HepG2 (cell line): Measurements from ENCODE around the gene SLC27A1. TPM values are rescaled to one million over a fixed set of nuclear protein-coding genes. Genes with fewer than 3 reads are reported as not detected.

Experiments
- ATAC-seq: fragments of 200-7000 bp; cut with Tn5 transposase; 3 replicates; pipeline ENCODE4 v1.9.1; 2020; ENCODE audit warnings: mild to moderate bottlenecking, moderate library complexity
- BruUV-seq: library from RNA; stranded (reverse); fragments of 400-500 nt; replicated peaks from 2 replicates; lab custom pipeline; 2021; lab: Mats Ljungman, UMichigan
- CTCF ChIA-PET: fragments of 300-600 bp; formaldehyde crosslinking; extraction: SDS; loops from one replicate; lab custom pipeline; 2021; ENCODE audit warnings: low total read pairs, inconsistent platforms, low intra/inter-chr PET ratio; lab: Yijun Ruan, JAX
- POLR2A ChIA-PET: fragments of 350-600 bp; sonication (Branson Sonifier 250); formaldehyde crosslinking; loops from one replicate; lab custom pipeline; 2020; ENCODE audit warnings: antibody characterized with exemption, inconsistent platforms; lab: Yijun Ruan, JAX
- DNase-seq: peaks from one replicate; pipeline ENCODE4 v3.0.0-alpha.2; 2015; ENCODE audit warnings: low spot score
- FAIRE-seq: peaks from 3 replicates; lab custom pipeline; 2011; peaks lifted over from hg19 to GRCh38; lab: Jason Lieb, UNC
- H2AFZ ChIP-seq: one replicate; pipeline ENCODE4 v1.6.1; 2011; ENCODE audit warnings: low read length, inconsistent platforms
- H3K27ac ChIP-seq: fragments of 300-600 bp; 3 replicates; pipeline ENCODE4 v1.8.0; 2011; ENCODE audit warnings: mixed run types, mild to moderate bottlenecking, mixed read lengths, low read length, inconsistent platforms; ENCODE audit not compliant: insufficient read depth; ENCODE audit errors: extremely low read length
- H3K27me3 ChIP-seq, 2 experiments: fragments of 200-600 bp in 1 of 2; 2 replicates in 1 of 2; 3 replicates in 1 of 2; pipeline versions ENCODE4 v1.6.0 to v1.8.0; 2011; ENCODE audit warnings: low read length in 2 of 2, mild to moderate bottlenecking in 2 of 2, moderate library complexity in 2 of 2, inconsistent platforms in 1 of 2; ENCODE audit not compliant: insufficient read depth in 2 of 2, control insufficient read depth in 1 of 2
- H3K36me3 ChIP-seq, 2 experiments: fragments of 200-600 bp in 1 of 2; replicated peaks in 1 of 2; 2 replicates in 1 of 2; 3 replicates in 1 of 2; pipeline versions ENCODE4 v1.5.1 to v1.8.0; 2011; ENCODE audit warnings: low read length in 2 of 2, inconsistent platforms in 1 of 2; ENCODE audit not compliant: insufficient read depth in 2 of 2, control insufficient read depth in 1 of 2
- H3K4me1 ChIP-seq: 2 replicates; pipeline ENCODE4 v1.5.1; 2012; ENCODE audit warnings: low read length, inconsistent platforms; ENCODE audit not compliant: insufficient read depth
- H3K4me2 ChIP-seq: 2 replicates; pipeline ENCODE4 v1.6.0; 2011; ENCODE audit warnings: low read depth, low read length, inconsistent platforms
- H3K4me3 ChIP-seq, 3 experiments: fragments of 200-600 bp in 1 of 3; sonication (generic), shearing (Covaris generic) in 1 of 3; replicated peaks in 1 of 3; 2 replicates each; pipeline ENCODE4 v1.5.1; 2011 to 2016; ENCODE audit warnings: low read length in 3 of 3, inconsistent platforms in 2 of 3, low read depth in 2 of 3, mild to moderate bottlenecking in 2 of 3, control low read depth in 1 of 3, mixed read lengths in 1 of 3; ENCODE audit not compliant: insufficient read depth in 1 of 3
- H3K79me2 ChIP-seq: one replicate; pipeline ENCODE4 v1.6.1; 2011; ENCODE audit warnings: low read length, inconsistent platforms; ENCODE audit not compliant: insufficient read depth
- H3K9ac ChIP-seq: 2 replicates; pipeline ENCODE4 v1.6.0; 2011; ENCODE audit warnings: mild to moderate bottlenecking, low read depth, low read length, inconsistent platforms; ENCODE audit not compliant: insufficient read depth
- H3K9me3 ChIP-seq: 2 replicates; pipeline ENCODE4 v1.5.1; 2012; ENCODE audit warnings: mild to moderate bottlenecking, low read length
- H4K20me1 ChIP-seq: 2 replicates; pipeline ENCODE4 v1.6.0; 2011; ENCODE audit warnings: inconsistent platforms, mild to moderate bottlenecking, low read length, moderate library complexity; ENCODE audit not compliant: insufficient read depth
- ADNP ChIP-seq: sonication (generic); formaldehyde crosslinking; IDR thresholded peaks from 2 replicates; pipeline ENCODE4 v1.4.0; 2020; ENCODE audit warnings: missing genetic modification reagents
- GLI4 ChIP-seq: sonication (generic); formaldehyde crosslinking; IDR thresholded peaks from 2 replicates; pipeline ENCODE4 v1.5.1; 2020; ENCODE audit warnings: missing genetic modification reagents, mild to moderate bottlenecking, moderate library complexity, borderline replicate concordance
- HNRNPH1 ChIP-seq: fragments of 200-400 bp; formaldehyde crosslinking; optimal IDR thresholded peaks from 2 replicates; pipeline ENCODE3; 2017; ENCODE audit warnings: mild to moderate bottlenecking, low read depth, low read length
- NR2F1 ChIP-seq, 2 experiments: fragments of 450-650 bp in 1 of 2; formaldehyde crosslinking in 1 of 2; IDR thresholded peaks; 2 replicates each; pipeline versions ENCODE4 v1.5.0 to v1.6.1; 2016 to 2020; ENCODE audit warnings: mild to moderate bottlenecking in 1 of 2, missing compliant biosample characterization in 1 of 2, missing genetic modification reagents in 1 of 2, moderate library complexity in 1 of 2
- TBX2 ChIP-seq: sonication (generic); formaldehyde crosslinking; IDR thresholded peaks from 2 replicates; pipeline ENCODE4 v1.5.0; 2020; ENCODE audit warnings: missing genetic modification reagents, mild to moderate bottlenecking, borderline replicate concordance
- TCF12 ChIP-seq, 2 experiments: fragments of 450-650 bp in 1 of 2; sonication (generic) in 1 of 2; formaldehyde crosslinking in 1 of 2; IDR thresholded peaks; 2 replicates each; pipeline versions ENCODE4 v1.6.1 to v1.8.0; 2017 to 2022; ENCODE audit warnings: antibody characterized with exemption in 1 of 2, mild to moderate bottlenecking in 1 of 2, missing genetic modification reagents in 1 of 2, moderate library complexity in 1 of 2
- THAP11 ChIP-seq: IDR thresholded peaks from 2 replicates; pipeline ENCODE4 v1.6.1; 2016; ENCODE audit warnings: missing biosample characterization, missing genetic modification reagents
- XRCC5 ChIP-seq: fragments of 200-400 bp; formaldehyde crosslinking; optimal IDR thresholded peaks from 2 replicates; pipeline ENCODE3; 2017; ENCODE audit warnings: mild to moderate bottlenecking, low read length
- ZMYM3 ChIP-seq: sonication (generic); formaldehyde crosslinking; IDR thresholded peaks from 2 replicates; pipeline ENCODE4 v1.5.1; 2020; ENCODE audit warnings: mild to moderate bottlenecking, missing genetic modification reagents
- WGBS: methylation state at CpG from one replicate; pipeline ENCODE4 v1.1.6; 2017; ENCODE audit warnings: low lambda C conversion rate; 5-methylcytosine and 5-hydroxymethylcytosine counted together
- in situ Hi-C: cut with HindIII; loops from 2 replicates; pipeline ENCODE4 v1.10.0; 2017; ENCODE audit warnings: low pct_unique_long_range_greater_than_20kb; ENCODE audit not compliant: extremely low pct_ligation_motif_present
- intact Hi-C: fragments of 100-400 bp; cut with micrococcal nuclease; formaldehyde crosslinking; loops from one replicate; pipeline ENCODE4 v1.10.0; 2022; ENCODE audit not compliant: unreplicated experiment
- polyA plus RNA-seq, 8 experiments: library from polyadenylated mRNA; depleted of rRNA in 3 of 8; stranded (reverse) in 7 of 8; unstranded in 1 of 8; fragments of >200 nt; fragmentation: Illumina TruSeq in 4 of 8; extraction: Trizol in 4 of 8; gene quantifications; 2 replicates each; pipeline versions ENCODE4 v1.2.1 to v1.2.3, GENCODE V29; 2011 to 2016; ENCODE audit warnings: low read depth in 4 of 8, missing spikeins in 1 of 8, mixed read lengths in 1 of 8; ENCODE audit not compliant: insufficient read depth in 1 of 8
- total RNA-seq, 5 experiments: library from RNA; depleted of rRNA; stranded (reverse); fragments of >200 nt; fragmentation: Illumina TruSeq; extraction: Trizol; gene quantifications; 2 replicates each; pipeline ENCODE4 v1.2.3, GENCODE V29; 2016; ENCODE audit warnings: low read depth in 1 of 5
- TF ChIP-seq, protein P1 (sequence below): sonication (generic); formaldehyde crosslinking; IDR thresholded peaks from 2 replicates; pipeline ENCODE4 v1.8.1; 2023; ENCODE audit warnings: mild to moderate bottlenecking, missing genetic modification reagents, borderline replicate concordance
- TF ChIP-seq, protein P2 (sequence below): sonication (generic); formaldehyde crosslinking; IDR thresholded peaks from 2 replicates; pipeline ENCODE4 v1.5.0; 2020; ENCODE audit warnings: mild to moderate bottlenecking, missing genetic modification reagents, borderline replicate concordance
- TF ChIP-seq, protein P3 (sequence below): sonication (generic); formaldehyde crosslinking; IDR thresholded peaks from 2 replicates; pipeline ENCODE4 v1.4.0; 2020; ENCODE audit warnings: missing genetic modification reagents

Gene SLC27A1
- total and polyA plus RNA-seq, 2 of the 13 experiments (the other 11 are each of a cell fraction or from before 2014, with no cell fraction given), result 4.1 to 8.8 TPM

DNA sequence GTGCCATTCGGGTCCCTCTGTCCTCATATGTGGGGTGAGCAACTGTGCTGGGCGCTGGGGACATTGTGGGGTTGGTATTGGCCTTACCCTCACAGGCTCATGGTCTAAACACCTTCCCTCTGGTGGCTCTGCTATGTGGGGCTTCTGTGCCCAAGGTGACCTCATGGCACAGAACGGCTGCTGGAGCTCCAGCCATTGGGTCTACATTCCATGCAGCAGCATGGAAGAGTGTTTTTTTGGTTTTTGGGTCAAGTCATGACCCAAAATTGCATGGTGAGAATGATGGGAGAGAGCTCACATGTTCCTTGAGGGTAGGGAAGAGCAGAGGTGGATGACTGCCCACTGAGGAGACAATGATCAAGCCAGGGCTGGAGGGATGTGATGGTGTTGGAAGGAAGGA is 58.3 kb downstream of the SLC27A1 start:
- POLR2A ChIA-PET, result interaction anchor here (2.4 kb wide), 1 partner anchor 17 kb away, joined by 13 read pairs; the partner anchor contains the start of gene PGLS
- no TSS peak for BruUV-seq
- FAIRE-seq, result no peak
- intact Hi-C loops, result no loop called here
- Histone ChIP-seq H2AFZ (no peak overlapping the region), H3K27me3 (peaks cover 1 to 11% of the 10 kb centered on the region in 2 experiments; a peak in 2 of 5 replicates), H3K9ac (no peak overlapping the region), H3K79me2 (no peaks in the 10 kb centered on the region), H3K9me3 (no peaks in the 10 kb centered on the region), H3K4me3 (no peak overlapping the region), H3K4me2 (no peak overlapping the region), H4K20me1 (no peaks in the 10 kb centered on the region), H3K27ac (no peak overlapping the region), H3K4me1 (peaks cover 24% of the 10 kb centered on the region), H3K36me3 (no peaks in the 10 kb centered on the region)
- no peak for ATAC-seq
- in situ Hi-C loops, result no loop called here
- DNase-seq, result no peak
- WGBS, result 86% methylated on average over 1 of the region's 3 CpGs
- TF ChIP-seq, protein P1, sequence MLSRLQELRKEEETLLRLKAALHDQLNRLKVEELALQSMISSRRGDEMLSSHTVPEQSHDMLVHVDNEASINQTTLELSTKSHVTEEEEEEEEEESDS (CRISPR knock-in tag), result no peak
- TF ChIP-seq ZMYM3 (CRISPR knock-in tag), result peak; percentile 77; the same call in 1 of the 2 replicates
- CTCF ChIA-PET, result no interaction called here

DNA sequence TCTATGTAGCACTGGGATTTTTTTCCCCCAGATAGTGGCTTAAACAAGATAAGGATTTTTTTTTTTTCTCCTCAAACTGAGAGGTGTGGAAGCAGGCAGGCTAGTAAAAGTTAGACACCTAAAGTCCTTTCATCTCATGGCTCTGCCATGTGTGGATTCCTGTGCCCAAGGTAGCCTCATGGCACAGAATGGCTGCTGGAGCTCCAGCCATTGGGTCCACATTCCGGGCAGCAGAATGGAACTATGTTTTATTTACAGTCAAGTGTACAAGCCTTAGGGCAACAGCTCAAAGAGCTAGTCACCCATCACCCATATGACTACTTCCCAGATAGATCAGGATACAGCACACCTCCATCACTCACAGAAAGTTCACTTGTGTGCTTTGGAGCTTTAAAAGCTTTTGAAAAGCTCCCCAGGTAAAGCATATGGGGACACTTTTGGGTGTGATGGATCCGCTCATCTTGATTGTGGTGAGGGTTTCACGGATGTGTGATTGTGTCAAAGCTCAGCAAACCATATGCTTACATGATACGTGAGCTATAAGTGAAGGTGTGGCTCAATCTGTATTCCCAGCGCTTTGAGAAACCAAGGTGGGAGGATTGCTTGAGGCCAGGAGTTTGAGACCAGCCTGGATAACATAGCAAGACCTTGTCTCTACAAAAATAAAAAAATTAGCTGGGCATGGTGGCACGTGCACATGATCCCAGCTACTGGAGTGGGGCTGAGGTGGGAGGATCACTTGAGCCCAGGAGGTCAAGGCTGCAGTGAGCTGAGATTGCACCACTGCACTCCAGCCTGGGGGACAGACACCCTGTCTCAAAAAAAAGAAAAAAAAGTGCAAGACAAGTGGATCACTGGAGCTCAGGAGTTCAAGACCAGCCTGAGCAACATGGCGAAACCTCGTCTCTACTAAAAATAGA is 59.2 kb downstream of the SLC27A1 start:
- Histone ChIP-seq H3K4me2 (peak overlapping the region; percentile 77; the same call in 1 of the 2 replicates), H3K27ac (no peak overlapping the region), H3K9me3 (no peaks in the 10 kb centered on the region), H3K27me3 (peaks cover 0 to 13% of the 10 kb centered on the region in 2 experiments; a peak in 2 of 5 replicates), H3K4me3 (no peak overlapping the region), H2AFZ (no peak overlapping the region), H3K79me2 (no peaks in the 10 kb centered on the region), H3K36me3 (no peaks in the 10 kb centered on the region), H4K20me1 (no peaks in the 10 kb centered on the region), H3K9ac (no peak overlapping the region), H3K4me1 (peaks cover 22% of the 10 kb centered on the region)
- no TSS peak for BruUV-seq
- WGBS, result 10% methylated on average over 8 of the region's 8 CpGs
- FAIRE-seq (no peak), DNase-seq (no peak), ATAC-seq (no peak)
- POLR2A ChIA-PET, result interaction anchor here (0.7 to 2.4 kb wide), 5 partner anchors 11 to 21 kb away, joined by 3 to 13 read pairs (median 4); partner anchors contain the start of gene PGLS
- intact Hi-C loops, result no loop called here
- in situ Hi-C loops, result no loop called here
- CTCF ChIA-PET, result no interaction called here
- TF ChIP-seq XRCC5, result no peak
- TF ChIP-seq, protein P2, sequence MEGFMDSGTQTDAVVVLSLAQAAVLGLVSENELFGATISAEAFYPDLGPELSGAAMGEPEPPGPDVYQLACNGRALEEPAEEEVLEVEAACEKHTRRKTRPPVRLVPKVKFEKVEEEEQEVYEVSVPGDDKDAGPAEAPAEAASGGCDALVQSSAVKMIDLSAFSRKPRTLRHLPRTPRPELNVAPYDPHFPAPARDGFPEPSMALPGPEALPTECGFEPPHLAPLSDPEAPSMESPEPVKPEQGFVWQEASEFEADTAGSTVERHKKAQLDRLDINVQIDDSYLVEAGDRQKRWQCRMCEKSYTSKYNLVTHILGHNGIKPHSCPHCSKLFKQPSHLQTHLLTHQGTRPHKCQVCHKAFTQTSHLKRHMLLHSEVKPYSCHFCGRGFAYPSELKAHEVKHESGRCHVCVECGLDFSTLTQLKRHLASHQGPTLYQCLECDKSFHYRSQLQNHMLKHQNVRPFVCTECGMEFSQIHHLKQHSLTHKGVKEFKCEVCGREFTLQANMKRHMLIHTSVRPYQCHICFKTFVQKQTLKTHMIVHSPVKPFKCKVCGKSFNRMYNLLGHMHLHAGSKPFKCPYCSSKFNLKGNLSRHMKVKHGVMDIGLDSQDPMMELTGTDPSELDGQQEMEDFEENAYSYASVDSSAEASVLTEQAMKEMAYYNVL (CRISPR knock-in tag), result 0 out of 2 replicates have a peak, but pooled peaks have one; percentile 9
- TF ChIP-seq HNRNPH1, result no peak
- peak; percentile 16 to 21; a peak in 2 of 4 replicates for TF ChIP-seq NR2F1 (CRISPR knock-in tag; IDR thresholded peaks at IDR 0.05)
- no peak for TF ChIP-seq GLI4 (CRISPR knock-in tag)
- TF ChIP-seq, protein P3, sequence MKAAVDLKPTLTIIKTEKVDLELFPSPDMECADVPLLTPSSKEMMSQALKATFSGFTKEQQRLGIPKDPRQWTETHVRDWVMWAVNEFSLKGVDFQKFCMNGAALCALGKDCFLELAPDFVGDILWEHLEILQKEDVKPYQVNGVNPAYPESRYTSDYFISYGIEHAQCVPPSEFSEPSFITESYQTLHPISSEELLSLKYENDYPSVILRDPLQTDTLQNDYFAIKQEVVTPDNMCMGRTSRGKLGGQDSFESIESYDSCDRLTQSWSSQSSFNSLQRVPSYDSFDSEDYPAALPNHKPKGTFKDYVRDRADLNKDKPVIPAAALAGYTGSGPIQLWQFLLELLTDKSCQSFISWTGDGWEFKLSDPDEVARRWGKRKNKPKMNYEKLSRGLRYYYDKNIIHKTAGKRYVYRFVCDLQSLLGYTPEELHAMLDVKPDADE, result no peak
- TF ChIP-seq ADNP, result peak; percentile 67; the same call in 1 of the 2 replicates
- TF ChIP-seq ZMYM3 (CRISPR knock-in tag), result peak; percentile 97
- no peak for TF ChIP-seq TBX2
- TF ChIP-seq THAP11 (CRISPR knock-in tag), result 0 out of 2 replicates have a peak, but pooled peaks have one; percentile 8
- no peak for TF ChIP-seq TCF12 (IDR thresholded peaks at IDR 0.05)
- no peak for TF ChIP-seq TCF12 (CRISPR knock-in tag; IDR thresholded peaks at IDR 0.05)
